Stimulated activated CD8-positive, alpha-beta memory T cell treated with anti-CD3 and anti-CD28 coated beads, Interleukin-4, amount 100 ng/mL, for 48 hours (primary cell): ENCODE measurements around the gene CNGA3.

Experiments used
- DNase-seq: peaks from one replicate; pipeline ENCODE4 v3.0.0-alpha.2; 2020

The CNGA3 gene

DNA sequence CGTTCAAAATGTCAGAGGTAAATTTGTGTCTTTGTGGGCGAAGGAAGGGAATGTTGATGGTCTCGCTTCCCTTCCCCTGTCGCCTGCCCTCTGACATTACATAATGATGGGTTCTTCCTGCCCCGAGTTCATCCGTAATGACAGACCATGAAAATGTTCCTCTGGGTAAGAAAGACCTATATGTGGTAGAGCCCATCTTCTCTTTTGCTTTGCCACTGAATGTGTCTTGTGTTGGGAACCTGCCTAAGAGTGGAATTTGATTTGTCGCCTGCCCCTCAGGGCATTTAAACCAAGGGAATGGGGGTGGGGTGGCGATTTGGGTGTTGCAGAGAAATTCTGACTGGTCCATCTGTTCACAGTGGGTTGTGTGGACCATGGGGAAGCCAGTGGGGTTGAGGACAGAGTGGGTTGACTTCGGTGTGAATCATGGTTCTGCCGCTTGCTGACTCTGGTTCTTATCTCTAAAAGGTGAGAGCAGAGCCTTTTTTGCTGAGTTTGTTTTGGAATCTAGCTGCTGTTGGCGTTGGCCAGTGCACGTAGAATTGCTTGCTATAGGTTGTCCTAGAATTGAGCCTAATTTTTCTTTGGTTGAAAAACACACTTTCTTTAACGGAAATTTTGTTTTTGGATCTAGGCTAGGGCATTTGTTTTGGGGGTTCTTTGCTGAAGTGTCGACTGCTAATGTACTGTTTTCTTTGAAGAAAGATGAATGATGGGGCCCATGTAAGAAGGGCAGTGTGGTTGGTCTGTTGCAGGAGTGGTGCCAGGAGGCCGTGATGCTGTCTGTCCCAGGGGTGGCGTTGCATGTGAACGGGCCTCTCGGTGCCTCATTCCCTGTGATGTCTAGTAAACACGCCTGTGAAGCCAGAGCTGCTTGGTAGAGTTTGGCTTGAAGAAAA, 99.7 kb downstream of the CNGA3 start:
- no peak for DNase-seq

DNA sequence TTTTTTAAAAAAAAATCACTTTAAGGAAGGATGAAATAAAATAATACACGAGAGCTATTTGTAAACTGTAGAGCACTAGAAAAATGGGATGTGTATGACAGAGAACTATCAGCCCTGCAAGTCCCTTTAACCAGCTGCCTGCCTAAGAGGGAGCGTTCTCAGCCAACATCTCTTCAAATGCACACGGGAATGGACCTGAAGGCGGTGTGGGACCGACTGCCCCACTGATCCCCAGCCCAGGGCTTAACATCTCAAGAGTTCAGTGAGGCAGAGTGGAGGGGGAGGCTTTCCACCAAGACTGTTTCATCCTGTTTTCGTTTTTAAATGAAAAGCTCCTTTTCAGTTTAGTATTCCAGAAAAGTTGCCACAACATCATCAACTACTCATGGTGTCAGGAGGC, 100.6 kb downstream of the CNGA3 start:
- DNase-seq = no peak
